HepG2 (cell line): ENCODE measurements around the gene SERPINA6. TPM values are rescaled to one million over a fixed set of nuclear protein-coding genes. Genes with fewer than 3 reads are reported as not detected.

Source experiments
- ATM ChIP-seq: fragments of 450-650 bp; IDR thresholded peaks from 2 replicates; pipeline ENCODE4 v1.7.1; 2017; ENCODE audit warnings: mild to moderate bottlenecking, borderline replicate concordance
- BCL3 ChIP-seq: sonication (generic); formaldehyde crosslinking; IDR thresholded peaks from 2 replicates; pipeline ENCODE4 v1.5.1; 2020; ENCODE audit warnings: mild to moderate bottlenecking, missing genetic modification reagents, moderate library complexity
- ELF3 ChIP-seq: IDR thresholded peaks from 2 replicates; pipeline ENCODE4 v1.6.1; 2016; ENCODE audit warnings: missing genetic modification reagents, missing compliant biosample characterization
- GATAD2A ChIP-seq: IDR thresholded peaks from 2 replicates; pipeline ENCODE4 v1.6.1; 2016
- MLLT10 ChIP-seq: sonication (generic); formaldehyde crosslinking; IDR thresholded peaks from 2 replicates; pipeline ENCODE4 v1.4.0; 2020; ENCODE audit warnings: missing genetic modification reagents
- NFYB ChIP-seq: sonication (generic); formaldehyde crosslinking; IDR thresholded peaks from 2 replicates; pipeline ENCODE4 v1.4.0; 2020; ENCODE audit warnings: missing genetic modification reagents
- PHF8 ChIP-seq: sonication (generic); formaldehyde crosslinking; IDR thresholded peaks from 2 replicates; pipeline ENCODE4 v1.5.0; 2020; ENCODE audit warnings: missing genetic modification reagents
- PLSCR1 ChIP-seq: sonication (generic); formaldehyde crosslinking; IDR thresholded peaks from 2 replicates; pipeline ENCODE4 v1.5.0; 2020; ENCODE audit warnings: missing genetic modification reagents, mild to moderate bottlenecking, borderline replicate concordance
- POLR2A ChIP-seq, 2 experiments: IDR thresholded peaks; 2 replicates each; pipeline ENCODE4 v1.6.1; 2011; ENCODE audit warnings: low read depth in 2 of 2, low read length in 2 of 2, mild to moderate bottlenecking in 1 of 2, moderate library complexity in 1 of 2; ENCODE audit not compliant: insufficient read depth in 1 of 2
- RBM22 ChIP-seq: fragments of 200-400 bp; formaldehyde crosslinking; optimal IDR thresholded peaks from 2 replicates; pipeline ENCODE3; 2017; ENCODE audit warnings: mild to moderate bottlenecking, low read length, moderate library complexity
- SNAPC4 ChIP-seq: sonication (generic); formaldehyde crosslinking; IDR thresholded peaks from 2 replicates; pipeline ENCODE4 v1.4.0; 2020; ENCODE audit warnings: mild to moderate bottlenecking, missing genetic modification reagents
- SOX5 ChIP-seq: IDR thresholded peaks from 2 replicates; pipeline ENCODE4 v1.6.1; 2016; ENCODE audit warnings: borderline replicate concordance
- STAT6 ChIP-seq: sonication (generic); formaldehyde crosslinking; IDR thresholded peaks from 2 replicates; pipeline ENCODE4 v1.4.0; 2020; ENCODE audit warnings: missing genetic modification reagents, mild to moderate bottlenecking, borderline replicate concordance
- TFE3 ChIP-seq: IDR thresholded peaks from 2 replicates; pipeline ENCODE4 v1.6.1; 2016
- TRIM22 ChIP-seq: fragments of 450-650 bp; IDR thresholded peaks from 2 replicates; pipeline ENCODE4 v1.6.1; 2017
- ZNF550 ChIP-seq: sonication (generic); formaldehyde crosslinking; IDR thresholded peaks from 2 replicates; pipeline ENCODE4 v1.4.0; 2020; ENCODE audit warnings: mild to moderate bottlenecking, missing genetic modification reagents, borderline replicate concordance
- ZNF792 ChIP-seq: IDR thresholded peaks from 2 replicates; pipeline ENCODE4 v1.6.1; 2016
- ZSCAN30 ChIP-seq: sonication (generic); formaldehyde crosslinking; IDR thresholded peaks from 2 replicates; pipeline ENCODE4 v1.5.0; 2020; ENCODE audit warnings: mild to moderate bottlenecking, missing genetic modification reagents
- polyA plus RNA-seq, 8 experiments: library from polyadenylated mRNA; depleted of rRNA in 3 of 8; stranded (reverse) in 7 of 8; unstranded in 1 of 8; fragments of >200 nt; fragmentation: Illumina TruSeq in 4 of 8; extraction: Trizol in 4 of 8; gene quantifications; 2 replicates each; pipeline versions ENCODE4 v1.2.1 to v1.2.3, GENCODE V29; 2011 to 2016; ENCODE audit warnings: low read depth in 4 of 8, missing spikeins in 1 of 8, mixed read lengths in 1 of 8; ENCODE audit not compliant: insufficient read depth in 1 of 8
- total RNA-seq, 5 experiments: library from RNA; depleted of rRNA; stranded (reverse); fragments of >200 nt; fragmentation: Illumina TruSeq; extraction: Trizol; gene quantifications; 2 replicates each; pipeline ENCODE4 v1.2.3, GENCODE V29; 2016; ENCODE audit warnings: low read depth in 1 of 5

The SERPINA6 gene
- total and polyA plus RNA-seq, 2 of the 13 experiments (the other 11 are each of a cell fraction or from before 2014, with no cell fraction given), result 260 to 333 TPM

GRCh38 chr14:94368956-94369355 is 45.8 kb upstream of the SERPINA6 start (continued):
- TF ChIP-seq MLLT10 (CRISPR knock-in tag) (no peak), PLSCR1 (CRISPR knock-in tag) (no peak), BCL3 (CRISPR knock-in tag) (no peak), ZNF792 (CRISPR knock-in tag) (no peak), ZSCAN30 (no peak), SOX5 (CRISPR knock-in tag) (peak; percentile 59; the same call in 1 of the 2 replicates), ZNF550 (CRISPR knock-in tag) (no peak), TRIM22 (no peak), POLR2A (IDR thresholded peaks at IDR 0.05; ENCODE audit: insufficient read depth in 1 of 2, low read depth in 2 of 2, low read length in 2 of 2) (no peak), NFYB (CRISPR knock-in tag) (no peak), GATAD2A (peak; percentile 46; the same call in 1 of the 2 replicates), PHF8 (no peak), TFE3 (CRISPR knock-in tag) (no peak), RBM22 (no peak), STAT6 (CRISPR knock-in tag) (no peak), ELF3 (peak; percentile 64; the same call in 1 of the 2 replicates), SNAPC4 (CRISPR knock-in tag) (no peak), ATM (no peak)
